Upper lobe of left lung (tissue), 6 donors: ENCODE measurements around the gene FAM169A. TPM values are rescaled to one million over a fixed set of nuclear protein-coding genes. Genes with fewer than 3 reads are reported as not detected.
"Not testable (repeated sequence)": the region's sequence is repeated elsewhere in the genome, so short reads cannot be mapped to it uniquely, and the experiment has no call there.

ENCODE experiments used
- ATAC-seq, 2 donors: fragments of 200-7000 bp; cut with Tn5 transposase; one replicate each; pipeline ENCODE4 v1.9.1; 2022; ENCODE audit warnings: mild to moderate bottlenecking in 2 of 2, moderate library complexity in 2 of 2; ENCODE audit not compliant: low FRiP score in 2 of 2
- DNase-seq, 2 donors: peaks; one replicate each; pipeline ENCODE4 v3.0.0-alpha.2; 2019 to 2020
- H3K27ac ChIP-seq, 4 donors: fragments of 200-600 bp; sonication (generic); one replicate each; pipeline ENCODE4 v1.5.1; 2016 to 2019
- H3K27me3 ChIP-seq, 4 donors: fragments of 200-600 bp; sonication (generic); one replicate each; pipeline ENCODE4 v1.5.1; 2017 to 2019
- H3K36me3 ChIP-seq, 4 donors: fragments of 200-600 bp; sonication (generic); one replicate each; pipeline ENCODE4 v1.5.1; 2016 to 2019
- H3K4me1 ChIP-seq, 4 donors: fragments of 200-600 bp; sonication (generic); one replicate each; pipeline ENCODE4 v1.5.1; 2018 to 2019
- H3K4me3 ChIP-seq, 4 donors: fragments of 200-600 bp; sonication (generic); one replicate each; pipeline ENCODE4 v1.5.1; 2017 to 2019; ENCODE audit warnings: mild to moderate bottlenecking in 2 of 4, moderate library complexity in 1 of 4
- H3K9me3 ChIP-seq, 4 donors: fragments of 200-600 bp; sonication (generic); one replicate each; pipeline ENCODE4 v1.5.1; 2018 to 2019
- EP300 ChIP-seq, 4 donors: sonication (generic); formaldehyde crosslinking; IDR thresholded peaks; one replicate each; pipeline ENCODE4 v1.5.1; 2017; ENCODE audit warnings: antibody characterized with exemption in 4 of 4, control low read depth in 2 of 4
- POLR2A ChIP-seq, 4 donors: fragments of 450-650 bp; IDR thresholded peaks; one replicate each; pipeline ENCODE4 v1.5.1; 2016 to 2017; ENCODE audit warnings: antibody characterized with exemption in 4 of 4, mild to moderate bottlenecking in 2 of 4
- POLR2AphosphoS5 ChIP-seq, 2 donors: sonication (generic); formaldehyde crosslinking; IDR thresholded peaks; one replicate each; pipeline ENCODE4 v1.5.1; 2017; ENCODE audit warnings: antibody characterized with exemption in 2 of 2
- WGBS, 2 donors: methylation state at CpG; one replicate each; pipeline ENCODE4 v1.1.5; 2017 to 2018; 5-methylcytosine and 5-hydroxymethylcytosine counted together
- total RNA-seq, 6 donors: library from RNA; depleted of rRNA in 4 of 6; stranded (reverse); fragments of >200 nt in 4 of 6; gene quantifications; one replicate each; pipeline versions ENCODE4 v1.1.0 to v1.2.1, GENCODE V29; 2016 to 2021
- TF ChIP-seq, protein P1 (sequence below), 6 experiments: fragments of 450-650 bp in 4 of 6; fragments of 200-600 bp in 2 of 6; sonication (generic) in 2 of 6; IDR thresholded peaks; one replicate each; pipeline ENCODE4 v1.5.1; 2016 to 2019; ENCODE audit warnings: antibody characterized with exemption in 6 of 6
- donor health status: DM: no; HTN: no; CAD: no; lungs with moderate emphysema.
- donor health status: DM: no; HTN: yes; CAD: no; lungs with severe emphysema.

The FAM169A gene
- total RNA-seq, 6 donors from 2014 or later: 0.11 to 1.4 (median 1.1) TPM

DNA sequence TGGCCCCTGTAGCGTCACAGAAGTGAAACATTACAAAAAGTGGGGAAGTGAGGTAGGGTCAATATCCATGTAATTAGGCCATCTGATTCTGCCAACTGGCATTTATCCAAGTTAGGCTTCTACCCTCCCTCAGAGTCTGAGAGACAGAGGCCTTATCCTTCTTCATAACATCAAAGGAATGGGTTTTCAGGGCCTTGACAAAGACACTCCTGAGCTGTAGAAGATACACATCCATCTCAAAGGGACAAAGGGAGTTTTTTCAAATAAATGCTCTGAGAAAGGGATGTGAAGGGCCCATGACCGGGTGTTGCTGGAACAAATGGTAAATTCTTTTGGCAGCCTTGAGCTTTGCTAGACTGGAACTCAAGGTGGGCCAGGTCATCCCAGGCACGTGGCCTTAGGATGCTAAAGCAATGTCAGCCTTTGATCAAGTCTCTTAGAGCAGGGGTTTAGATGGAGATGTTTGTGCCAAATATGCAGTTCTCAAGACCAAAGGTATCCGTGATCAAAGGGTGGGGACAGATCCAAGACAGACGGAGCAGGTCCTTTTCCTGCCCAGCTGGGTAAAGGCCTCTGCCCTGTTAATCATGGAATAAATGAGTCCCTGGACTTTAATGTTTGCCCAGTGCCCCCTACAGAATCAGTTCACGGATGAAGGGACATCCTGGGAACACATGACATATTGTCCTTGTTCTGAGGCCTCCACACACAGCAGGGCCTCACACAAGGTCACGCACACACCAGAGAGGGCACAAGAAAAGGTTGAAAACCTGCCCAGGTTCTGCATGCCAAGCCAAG is 10.0 kb upstream of the FAM169A start:
- DNase-seq (no peak), ATAC-seq (peak in 1 of 2 donors; percentile 26)
- H3K9me3 ChIP-seq: no peaks in the 10 kb centered on the region
- TF ChIP-seq POLR2AphosphoS5 (IDR thresholded peaks at IDR 0.05) (no peak), POLR2A (IDR thresholded peaks at IDR 0.05) (no peak), EP300 (IDR thresholded peaks at IDR 0.05) (no peak)
- TF ChIP-seq, protein P1, sequence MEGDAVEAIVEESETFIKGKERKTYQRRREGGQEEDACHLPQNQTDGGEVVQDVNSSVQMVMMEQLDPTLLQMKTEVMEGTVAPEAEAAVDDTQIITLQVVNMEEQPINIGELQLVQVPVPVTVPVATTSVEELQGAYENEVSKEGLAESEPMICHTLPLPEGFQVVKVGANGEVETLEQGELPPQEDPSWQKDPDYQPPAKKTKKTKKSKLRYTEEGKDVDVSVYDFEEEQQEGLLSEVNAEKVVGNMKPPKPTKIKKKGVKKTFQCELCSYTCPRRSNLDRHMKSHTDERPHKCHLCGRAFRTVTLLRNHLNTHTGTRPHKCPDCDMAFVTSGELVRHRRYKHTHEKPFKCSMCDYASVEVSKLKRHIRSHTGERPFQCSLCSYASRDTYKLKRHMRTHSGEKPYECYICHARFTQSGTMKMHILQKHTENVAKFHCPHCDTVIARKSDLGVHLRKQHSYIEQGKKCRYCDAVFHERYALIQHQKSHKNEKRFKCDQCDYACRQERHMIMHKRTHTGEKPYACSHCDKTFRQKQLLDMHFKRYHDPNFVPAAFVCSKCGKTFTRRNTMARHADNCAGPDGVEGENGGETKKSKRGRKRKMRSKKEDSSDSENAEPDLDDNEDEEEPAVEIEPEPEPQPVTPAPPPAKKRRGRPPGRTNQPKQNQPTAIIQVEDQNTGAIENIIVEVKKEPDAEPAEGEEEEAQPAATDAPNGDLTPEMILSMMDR (IDR thresholded peaks at IDR 0.05): no peak
- H3K27ac ChIP-seq: no peak overlapping the region
- H3K36me3 ChIP-seq: no peaks in the 10 kb centered on the region
- WGBS, 2 donors: 90% methylated on average over 4 to 7 of the region's 7 CpGs
- H3K4me3 ChIP-seq: no peak overlapping the region
- no peaks in the 10 kb centered on the region for H3K4me1 ChIP-seq
- no peaks in the 10 kb centered on the region for H3K27me3 ChIP-seq

DNA sequence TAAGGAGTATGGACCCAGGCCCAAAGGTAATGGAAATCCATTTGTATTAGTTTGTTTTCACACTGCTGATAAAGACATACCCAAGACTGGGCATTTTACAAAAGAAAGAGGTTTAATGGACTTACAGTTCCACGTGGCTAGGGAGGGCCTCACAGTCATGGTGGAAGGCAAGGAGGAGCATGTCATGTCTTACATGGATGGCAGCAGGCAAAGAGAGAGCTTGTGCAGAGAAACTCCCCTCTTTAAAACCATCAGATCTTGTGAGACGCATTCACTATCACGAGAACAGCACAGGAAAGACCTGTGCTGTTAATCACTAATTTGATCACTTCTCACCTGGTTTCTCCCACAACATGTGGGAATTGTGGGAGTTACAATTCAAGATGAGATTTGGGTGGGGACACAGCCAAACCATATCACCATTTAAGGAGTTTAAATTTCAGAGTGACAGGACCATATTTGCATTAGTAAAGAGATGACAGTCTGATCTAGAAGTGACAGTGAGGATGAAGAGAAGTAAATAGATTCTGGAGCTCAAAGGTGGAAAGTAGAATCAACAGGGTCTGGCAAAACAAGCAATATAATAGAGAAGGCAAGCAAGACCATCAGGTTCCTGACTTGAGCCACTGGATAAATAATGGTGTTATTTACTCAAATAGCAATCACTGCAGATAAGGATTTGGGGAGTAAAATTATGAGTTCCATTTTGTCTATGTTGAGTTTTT is 7.5 kb upstream of the FAM169A start:
- no peaks in the 10 kb centered on the region for H3K36me3 ChIP-seq
- H3K9me3 ChIP-seq: no peaks in the 10 kb centered on the region
- DNase-seq (no peak), ATAC-seq (no peak)
- no peak overlapping the region for H3K27ac ChIP-seq
- no peak overlapping the region for H3K4me3 ChIP-seq
- no peaks in the 10 kb centered on the region for H3K4me1 ChIP-seq
- no peaks in the 10 kb centered on the region for H3K27me3 ChIP-seq
- WGBS, 2 donors: 85 to 89% methylated on average over 3 of the region's 3 CpGs
- TF ChIP-seq POLR2AphosphoS5 (IDR thresholded peaks at IDR 0.05) (no peak), POLR2A (IDR thresholded peaks at IDR 0.05) (no peak), EP300 (IDR thresholded peaks at IDR 0.05) (no peak)
- TF ChIP-seq, protein P1 (IDR thresholded peaks at IDR 0.05): no peak

GRCh38 chr5:74870299-74871067 is 4.3 kb upstream of the FAM169A start:
- no peak overlapping the region for H3K27ac ChIP-seq
- DNase-seq (no peak), ATAC-seq (no peak)
- TF ChIP-seq POLR2AphosphoS5 (IDR thresholded peaks at IDR 0.05) (no peak), POLR2A (IDR thresholded peaks at IDR 0.05) (no peak), EP300 (IDR thresholded peaks at IDR 0.05) (no peak)
- TF ChIP-seq, protein P1 (IDR thresholded peaks at IDR 0.05): no peak
- WGBS, 2 donors: 66 to 85% methylated on average over 3 of the region's 3 CpGs
- no peak overlapping the region for H3K4me3 ChIP-seq
- peaks cover 0 to 14% (median 8%) of the 10 kb centered on the region in 4 donors for H3K27me3 ChIP-seq
- H3K4me1 ChIP-seq: peaks cover 7 to 14% (median 9%) of the 10 kb centered on the region in 4 donors
- H3K36me3 ChIP-seq: no peaks in the 10 kb centered on the region
- no peaks in the 10 kb centered on the region for H3K9me3 ChIP-seq

DNA sequence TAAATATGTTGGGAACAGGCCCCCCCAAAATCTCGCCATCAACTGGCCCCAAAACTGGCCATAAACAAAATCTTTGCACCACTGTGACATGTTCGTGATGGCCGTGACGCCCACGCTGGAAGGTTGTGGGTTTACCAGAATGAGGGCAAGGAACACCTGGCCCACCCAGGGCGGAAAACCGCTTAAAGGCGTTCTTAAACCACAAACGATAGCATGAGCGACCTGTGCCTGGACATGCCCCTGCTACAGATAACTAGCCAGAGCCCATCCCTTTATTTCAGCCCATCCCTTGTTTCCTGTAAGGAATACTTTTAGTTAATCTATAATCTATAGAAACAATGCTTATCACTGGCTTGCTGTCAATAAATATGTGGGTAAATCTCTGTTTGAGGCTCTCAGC is 3.2 kb upstream of the FAM169A start:
- Histone ChIP-seq H3K27me3 (peaks cover 0 to 22% (median 10%) of the 10 kb centered on the region in 4 donors), H3K4me1 (peaks cover 11 to 23% (median 15%) of the 10 kb centered on the region in 4 donors)
- not testable (repeated sequence) for H3K9me3 ChIP-seq, H3K27ac ChIP-seq, H3K36me3 ChIP-seq, H3K4me3 ChIP-seq, DNase-seq, ATAC-seq
- WGBS, 2 donors: 84 to 88% methylated on average over 10 of the region's 10 CpGs
